Neural progenitor cell (in vitro differentiated cells): Measurements from ENCODE around the gene ARNT2.

Experiments
- CTCF ChIP-seq: fragments of 200-600 bp; sonication (generic); IDR thresholded peaks from 2 replicates; pipeline ENCODE4 v1.5.1; 2017; ENCODE audit warnings: antibody characterized with exemption, mild to moderate bottlenecking
- EZH2 ChIP-seq: fragments of 200-600 bp; sonication (generic); IDR thresholded peaks from 2 replicates; pipeline ENCODE4 v1.6.1; 2017; ENCODE audit warnings: antibody characterized with exemption, mild to moderate bottlenecking, moderate library complexity

DNA sequence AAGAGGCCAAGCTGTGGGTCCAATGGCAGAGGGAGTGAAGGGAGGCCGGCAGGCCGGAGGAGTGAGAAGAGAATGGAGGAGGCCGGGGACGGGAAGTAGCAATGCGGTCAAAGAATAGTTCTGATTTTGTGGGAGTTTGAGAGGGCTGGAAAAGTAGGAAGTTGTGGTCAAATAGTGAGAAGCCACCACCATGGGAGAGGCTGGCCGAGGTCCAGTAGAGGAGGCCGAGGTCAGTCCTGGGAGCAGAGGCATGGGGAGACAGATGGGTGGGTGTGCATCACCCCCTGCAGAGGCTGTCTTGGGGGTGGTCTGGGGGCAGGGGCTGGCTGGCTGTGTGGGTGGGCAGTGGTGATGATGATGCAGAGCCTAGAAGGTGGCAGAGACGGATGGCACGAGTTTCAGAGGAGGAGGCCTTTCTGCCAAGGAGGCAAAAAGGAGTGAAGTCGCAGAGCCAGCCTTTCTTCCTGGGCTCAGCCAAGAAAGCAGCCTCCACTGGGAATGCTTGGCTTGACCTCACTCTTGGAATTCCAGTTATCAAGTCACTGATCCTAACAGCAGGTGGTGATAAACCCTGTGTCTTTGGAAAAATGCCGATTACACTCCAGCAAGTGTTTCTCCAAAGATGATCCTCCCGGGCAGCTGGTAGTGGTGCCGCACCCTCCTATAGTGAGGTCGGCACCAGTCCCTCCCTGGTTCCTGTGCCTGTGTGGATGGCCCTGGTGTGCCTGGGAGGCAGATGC lies 57.3 kb downstream of the ARNT2 start:
- TF ChIP-seq CTCF, result no peak
- no peak for TF ChIP-seq EZH2
